Measurements from ENCODE around the gene MKI67. TPM values are rescaled to one million over a fixed set of nuclear protein-coding genes. Genes with fewer than 3 reads are reported as not detected.
"Not testable (repeated sequence)": the region's sequence is repeated elsewhere in the genome, so short reads cannot be mapped to it uniquely, and the experiment has no call there.

Gene MKI67
- polyA plus RNA-seq, 4 donors = 45.7 to 66.1 (median 50.5) TPM

- DNase-seq (ENCODE audit: low read depth in 4 of 4, low spot score in 2 of 4) = no peak
Observed at GRCh38 chr10:128113026-128113425, 13.2 kb downstream of the MKI67 start.

- DNase-seq (ENCODE audit: low read depth in 4 of 4, low spot score in 2 of 4) = no peak
Observed at GRCh38 chr10:128111696-128112095, 14.5 kb downstream of the MKI67 start.

- no peak for DNase-seq (ENCODE audit: low read depth in 4 of 4, low spot score in 2 of 4)
Observed at GRCh38 chr10:128110339-128110738, 15.9 kb downstream of the MKI67 start.

- DNase-seq (ENCODE audit: low read depth in 4 of 4, low spot score in 2 of 4) = no peak
Observed at GRCh38 chr10:128109707-128110106, 16.5 kb downstream of the MKI67 start.

GRCh38 chr10:128105383-128105782, 20.8 kb downstream of the MKI67 start:
- DNase-seq (ENCODE audit: low read depth in 4 of 4, low spot score in 2 of 4) = no peak

- DNase-seq (ENCODE audit: low read depth in 4 of 4, low spot score in 2 of 4) = no peak
Observed at GRCh38 chr10:128103229-128103714, 23.0 kb downstream of the MKI67 start.

- DNase-seq (ENCODE audit: low read depth in 4 of 4, low spot score in 2 of 4) = no peak
Observed at GRCh38 chr10:128102480-128103228, 23.6 kb downstream of the MKI67 start.

GRCh38 chr10:128101901-128102300, 24.3 kb downstream of the MKI67 start:
- DNase-seq (ENCODE audit: low read depth in 4 of 4, low spot score in 2 of 4) = no peak

GRCh38 chr10:128099901-128100300, 26.3 kb downstream of the MKI67 start:
- DNase-seq (ENCODE audit: low read depth in 4 of 4, low spot score in 2 of 4) = no peak

GRCh38 chr10:128098631-128099030, 27.6 kb downstream of the MKI67 start:
- no peak for DNase-seq (ENCODE audit: low read depth in 4 of 4, low spot score in 2 of 4)

- no peak for DNase-seq (ENCODE audit: low read depth in 4 of 4, low spot score in 2 of 4)
Observed at GRCh38 chr10:128097783-128098182, 28.4 kb downstream of the MKI67 start.

- DNase-seq (ENCODE audit: low read depth in 4 of 4, low spot score in 2 of 4) = no peak
Observed at GRCh38 chr10:128096486-128097199, 29.6 kb downstream of the MKI67 start.

GRCh38 chr10:128095753-128096469, 30.3 kb downstream of the MKI67 start:
- DNase-seq (ENCODE audit: low read depth in 4 of 4, low spot score in 2 of 4) = no peak

GRCh38 chr10:128095027-128095752, 31.0 kb downstream of the MKI67 start:
- no peak for DNase-seq (ENCODE audit: low read depth in 4 of 4, low spot score in 2 of 4)

- not testable (repeated sequence) for DNase-seq (ENCODE audit: low read depth in 4 of 4, low spot score in 2 of 4)
Observed at GRCh38 chr10:128094596-128094995, 31.6 kb downstream of the MKI67 start.

- no peak for DNase-seq (ENCODE audit: low read depth in 4 of 4, low spot score in 2 of 4)
Observed at GRCh38 chr10:128092454-128092853, 33.8 kb downstream of the MKI67 start.

GRCh38 chr10:128091636-128092210, 34.5 kb downstream of the MKI67 start:
- DNase-seq (ENCODE audit: low read depth in 4 of 4, low spot score in 2 of 4) = no peak

GRCh38 chr10:128087884-128088709, 38.1 kb downstream of the MKI67 start:
- DNase-seq (ENCODE audit: low read depth in 4 of 4, low spot score in 2 of 4) = no peak

GRCh38 chr10:128087146-128087883, 38.9 kb downstream of the MKI67 start:
- DNase-seq (ENCODE audit: low read depth in 4 of 4, low spot score in 2 of 4) = no peak
